ENCODE results near the gene EEPD1. TPM values are rescaled to one million over a fixed set of nuclear protein-coding genes. Genes with fewer than 3 reads are reported as not detected.

Gene EEPD1
- total RNA-seq, 4 donors from 2014 or later = 1.8 to 18.4 (median 11.2) TPM

- TF ChIP-seq CTCF (IDR thresholded peaks at IDR 0.05) (no peak), POLR2A (IDR thresholded peaks at IDR 0.05) (no peak)
- no peak for DNase-seq
- Histone ChIP-seq H3K27ac (no peak overlapping the region), H3K4me1 (no peaks in the 10 kb centered on the region), H3K9me3 (no peaks in the 10 kb centered on the region), H3K4me3 (no peak overlapping the region), H3K36me3 (no peaks in the 10 kb centered on the region), H3K27me3 (no peaks in the 10 kb centered on the region)
- intact Hi-C loops (cut with DNase I; ENCODE audit: low total_unique reads) = no loop called here
These were observed 43.9 kb upstream of the EEPD1 start for GRCh38 chr7:36109013-36109627.

GRCh38 chr7:36110584-36110983, 42.5 kb upstream of the EEPD1 start:
- no peaks in the 10 kb centered on the region for H3K36me3 ChIP-seq
- no peak overlapping the region for H3K4me3 ChIP-seq
- DNase-seq = no peak
- peaks cover 0 to 4% of the 10 kb centered on the region in 2 donors for H3K4me1 ChIP-seq
- H3K27ac ChIP-seq = no peak overlapping the region
- intact Hi-C loops (cut with DNase I; ENCODE audit: low total_unique reads) = no loop called here
- no peaks in the 10 kb centered on the region for H3K27me3 ChIP-seq
- TF ChIP-seq POLR2A (IDR thresholded peaks at IDR 0.05) (no peak), CTCF (IDR thresholded peaks at IDR 0.05) (no peak)
- H3K9me3 ChIP-seq = no peaks in the 10 kb centered on the region

GRCh38 chr7:36112969-36113368, 40.1 kb upstream of the EEPD1 start:
- no peaks in the 10 kb centered on the region for H3K9me3 ChIP-seq
- intact Hi-C loops (cut with DNase I; ENCODE audit: low total_unique reads) = no loop called here
- H3K36me3 ChIP-seq = no peaks in the 10 kb centered on the region
- no peak for DNase-seq
- H3K27ac ChIP-seq = no peak overlapping the region
- peaks cover 0 to 10% of the 10 kb centered on the region in 2 donors for H3K4me1 ChIP-seq
- no peak overlapping the region for H3K4me3 ChIP-seq
- no peak for TF ChIP-seq CTCF (IDR thresholded peaks at IDR 0.05)
- TF ChIP-seq POLR2A (IDR thresholded peaks at IDR 0.05) = no peak
- no peaks in the 10 kb centered on the region for H3K27me3 ChIP-seq

- Histone ChIP-seq H3K27ac (no peak overlapping the region), H3K4me1 (peaks cover 0 to 10% of the 10 kb centered on the region in 2 donors), H3K27me3 (no peaks in the 10 kb centered on the region), H3K9me3 (no peaks in the 10 kb centered on the region), H3K4me3 (no peak overlapping the region), H3K36me3 (no peaks in the 10 kb centered on the region)
- intact Hi-C loops (cut with DNase I; ENCODE audit: low total_unique reads) = no loop called here
- TF ChIP-seq CTCF (IDR thresholded peaks at IDR 0.05) = no peak
- TF ChIP-seq POLR2A (IDR thresholded peaks at IDR 0.05) = no peak
- no peak for DNase-seq
These were observed 38.7 kb upstream of the EEPD1 start for GRCh38 chr7:36114355-36114754.

GRCh38 chr7:36115448-36116321, 37.4 kb upstream of the EEPD1 start:
- Histone ChIP-seq H3K4me1 (peaks cover 0 to 10% of the 10 kb centered on the region in 2 donors), H3K36me3 (no peaks in the 10 kb centered on the region), H3K4me3 (no peak overlapping the region), H3K9me3 (no peaks in the 10 kb centered on the region), H3K27me3 (no peaks in the 10 kb centered on the region), H3K27ac (peak overlapping the region; percentile 57 to 65)
- intact Hi-C loops (cut with DNase I; ENCODE audit: low total_unique reads) = no loop called here
- TF ChIP-seq POLR2A (IDR thresholded peaks at IDR 0.05) = no peak
- no peak for TF ChIP-seq CTCF (IDR thresholded peaks at IDR 0.05)
- peak; percentile 77 to 81 for DNase-seq

Data from uterus (tissue), 4 donors.